Measurements from ENCODE around the gene LLGL2.

DNA sequence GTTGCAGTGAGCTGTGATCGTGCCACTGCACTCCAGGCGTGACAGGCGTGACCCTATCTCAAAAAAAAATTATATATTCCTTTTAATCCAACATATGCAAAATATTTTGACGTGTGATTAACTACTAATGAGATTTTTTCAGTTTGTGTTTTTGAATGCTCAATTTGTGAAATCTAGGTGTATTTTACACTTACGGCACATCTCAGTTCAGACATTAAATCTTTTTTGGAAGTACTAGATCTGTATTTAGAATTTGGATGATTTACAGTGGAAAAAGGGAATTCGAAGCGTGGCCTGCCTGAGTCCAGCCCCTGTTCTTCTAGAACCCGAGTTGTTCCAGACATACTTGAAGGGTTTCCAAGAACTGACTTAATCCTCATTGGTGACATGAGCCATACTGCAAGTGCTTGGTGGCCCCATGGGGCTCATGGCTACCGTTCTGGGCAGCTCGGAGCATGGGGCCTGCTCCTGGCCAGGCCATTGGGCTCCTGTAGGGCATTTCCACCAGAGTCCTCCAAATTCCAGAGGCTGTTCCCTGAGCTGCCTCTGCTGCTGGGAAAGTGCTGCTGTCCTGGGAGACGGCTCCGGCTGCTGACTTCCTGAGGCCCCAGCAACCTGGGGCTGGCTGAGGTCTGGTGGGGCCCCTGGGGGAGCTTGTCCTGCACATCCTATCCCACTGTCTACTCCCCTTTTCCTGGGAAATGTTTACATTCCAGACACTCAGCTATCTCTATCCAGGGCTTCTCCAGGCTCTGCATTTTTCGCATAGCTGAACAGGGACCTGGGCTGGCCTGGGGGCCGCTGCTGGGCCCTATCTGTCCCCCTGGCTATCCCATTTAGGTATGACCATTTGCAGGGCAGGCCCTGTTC is 27.2 kb downstream of the LLGL2 start:
- TF ChIP-seq, protein P1, sequence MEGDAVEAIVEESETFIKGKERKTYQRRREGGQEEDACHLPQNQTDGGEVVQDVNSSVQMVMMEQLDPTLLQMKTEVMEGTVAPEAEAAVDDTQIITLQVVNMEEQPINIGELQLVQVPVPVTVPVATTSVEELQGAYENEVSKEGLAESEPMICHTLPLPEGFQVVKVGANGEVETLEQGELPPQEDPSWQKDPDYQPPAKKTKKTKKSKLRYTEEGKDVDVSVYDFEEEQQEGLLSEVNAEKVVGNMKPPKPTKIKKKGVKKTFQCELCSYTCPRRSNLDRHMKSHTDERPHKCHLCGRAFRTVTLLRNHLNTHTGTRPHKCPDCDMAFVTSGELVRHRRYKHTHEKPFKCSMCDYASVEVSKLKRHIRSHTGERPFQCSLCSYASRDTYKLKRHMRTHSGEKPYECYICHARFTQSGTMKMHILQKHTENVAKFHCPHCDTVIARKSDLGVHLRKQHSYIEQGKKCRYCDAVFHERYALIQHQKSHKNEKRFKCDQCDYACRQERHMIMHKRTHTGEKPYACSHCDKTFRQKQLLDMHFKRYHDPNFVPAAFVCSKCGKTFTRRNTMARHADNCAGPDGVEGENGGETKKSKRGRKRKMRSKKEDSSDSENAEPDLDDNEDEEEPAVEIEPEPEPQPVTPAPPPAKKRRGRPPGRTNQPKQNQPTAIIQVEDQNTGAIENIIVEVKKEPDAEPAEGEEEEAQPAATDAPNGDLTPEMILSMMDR (conservative IDR thresholded peaks at IDR 0.05 in 1 of 2, IDR thresholded peaks at IDR 0.05 in 1 of 2; ENCODE audit: low read depth in 1 of 2, low read length in 2 of 2): no peak
- no peak for TF ChIP-seq EZH2 (IDR thresholded peaks at IDR 0.05; ENCODE audit: low read length, missing control alignments)
